Measurements from ENCODE around the gene CAPZB. TPM values are rescaled to one million over a fixed set of nuclear protein-coding genes. Genes with fewer than 3 reads are reported as not detected.

The CAPZB gene
- total and polyA plus RNA-seq, 2 of the 4 experiments (the other 2 are of a cell fraction) = 216 to 304 TPM

DNA sequence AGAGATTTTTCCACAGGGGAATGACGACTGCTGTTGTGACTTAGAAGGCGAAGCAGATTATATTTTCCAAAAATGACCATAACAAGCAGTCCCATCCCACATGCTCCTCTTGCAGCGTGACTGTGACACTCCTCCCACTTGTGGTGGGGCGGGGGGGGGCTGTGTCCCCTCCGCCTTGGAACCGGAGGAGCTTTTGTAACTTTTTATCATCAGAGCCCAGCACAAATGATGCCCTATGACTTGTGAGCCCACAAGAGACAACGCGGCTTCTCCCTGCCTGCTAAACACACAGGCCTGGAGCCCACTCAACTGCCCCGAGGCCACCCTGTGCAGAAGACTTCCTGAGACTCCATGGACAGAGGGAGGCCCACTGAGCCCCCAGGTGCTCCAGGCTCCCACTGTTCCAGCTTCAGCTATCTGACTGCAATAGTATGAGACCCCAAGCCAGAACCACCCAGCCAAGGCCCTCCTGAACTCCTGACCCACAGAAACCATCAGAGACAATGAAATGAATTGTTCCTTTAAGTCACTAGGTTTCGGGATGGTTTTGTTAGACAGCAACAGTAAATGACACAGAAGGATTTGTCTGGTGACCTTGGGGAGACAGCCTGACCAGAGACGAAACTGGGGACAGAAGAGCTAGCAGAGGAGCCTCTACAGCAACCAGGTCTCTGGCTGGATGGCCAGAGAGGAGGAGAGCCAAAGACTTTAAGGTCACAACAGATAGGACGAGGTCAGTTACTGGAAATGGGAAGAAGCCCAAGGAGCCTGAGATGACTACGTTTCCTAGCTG, 58.8 kb downstream of the CAPZB start:
- Histone ChIP-seq H3K4ac (ENCODE audit: low read depth, low read length) (peak overlapping the region; percentile 66), H4K8ac (ENCODE audit: low read depth in 2 of 2, low read length in 2 of 2) (peak overlapping the region; percentile 13 to 66; a peak in 3 of 4 replicates), H3K9me3 (ENCODE audit: control insufficient read depth, insufficient read depth, low read length) (no peaks in the 10 kb centered on the region), H3K36me3 (ENCODE audit: control insufficient read depth, insufficient read depth, low read length) (no peaks in the 10 kb centered on the region), H3K18ac (ENCODE audit: low read depth, low read length) (peak overlapping the region; percentile 76), H4K91ac (ENCODE audit: insufficient read depth, low read depth, low read length) (peak overlapping the region; percentile 81), H2BK120ac (ENCODE audit: low read depth, low read length) (peak overlapping the region; percentile 57), H3K23ac (ENCODE audit: low read depth, low read length) (peak overlapping the region; percentile 21), H2AK9ac (replicated peaks; ENCODE audit: low read depth, low read length, poor library complexity) (no peak overlapping the region), H3K27me3 (ENCODE audit: control insufficient read depth, insufficient read depth, low read length) (no peaks in the 10 kb centered on the region), H3K56ac (ENCODE audit: extremely low read depth, insufficient read depth, low read length) (peak overlapping the region; percentile 67; the same call in 1 of the 2 replicates), H3K4me1 (ENCODE audit: control insufficient read depth, insufficient read depth, low read length) (peaks cover 49% of the 10 kb centered on the region), H4K5ac (ENCODE audit: low read depth, low read length) (peak overlapping the region; percentile 70), H2AFZ (replicated peaks; ENCODE audit: low read length, poor library complexity) (no peak overlapping the region), H3K79me1 (ENCODE audit: low read depth in 1 of 2, low read length in 2 of 2) (peaks cover 33 to 91% of the 10 kb centered on the region in 2 experiments), H3K14ac (replicated peaks; ENCODE audit: low read depth, low read length) (peak overlapping the region; percentile 79), H3K9ac (ENCODE audit: low read depth, low read length) (peak overlapping the region; percentile 40), H2BK5ac (ENCODE audit: low read depth, low read length, poor library complexity, severe bottlenecking) (peak overlapping the region; percentile 83), H3K4me2 (ENCODE audit: low read depth, low read length) (peak overlapping the region; percentile 55), H3K9me1 (ENCODE audit: insufficient read depth, low read length) (peaks cover 51% of the 10 kb centered on the region), H2AK5ac (ENCODE audit: low read depth, low read length) (peak overlapping the region; percentile 72), H3K4me3 (ENCODE audit: insufficient read depth, low read depth, low read length) (no peak overlapping the region), H3K27ac (ENCODE audit: insufficient read depth, low read length) (peak overlapping the region; percentile 93), H4K20me1 (ENCODE audit: insufficient read depth, low read length) (peaks cover 92% of the 10 kb centered on the region), H2BK15ac (ENCODE audit: low read depth, low read length) (peak overlapping the region; percentile 22; the same call in 2 of the 3 replicates), H2BK20ac (ENCODE audit: low read depth, low read length) (peak overlapping the region; percentile 72)
- ATAC-seq (ENCODE audit: low read depth) (no peak), DNase-seq (no peak)
- TF ChIP-seq FOS (IDR thresholded peaks at IDR 0.05; ENCODE audit: low read depth, low read length) (no peak), NFE2L2 (IDR thresholded peaks at IDR 0.05; ENCODE audit: low read depth, low read length) (no peak), POLR2A (IDR thresholded peaks at IDR 0.05; ENCODE audit: low read depth, low read length) (no peak)
- ChIA-PET CTCF (interaction anchor here (0.6 to 1.2 kb wide), 4 partner anchors 11 to 225 kb away, joined by 3 to 5 read pairs (median 4); no protein-coding TSS in a partner anchor), POLR2A (ENCODE audit: unreplicated experiment) (no interaction called here)
- dilution Hi-C loops (cut with HindIII; ENCODE audit: low sequenced_read_pairs, unreplicated experiment) (no loop called here), in situ Hi-C loops (cut with MboI; ENCODE audit: low sequenced_read_pairs) (no loop called here), intact Hi-C loops (cut with micrococcal nuclease) (loop anchor here (1.0 kb wide), 1 partner anchor 28 kb away; no protein-coding TSS in a partner anchor)
- BruUV-seq (replicated peaks) = no TSS peak
- 34% methylated on average over 4 of the region's 13 CpGs; no CpG with 5 or more reads in 1 of the 2 experiments for WGBS, 2 experiments (ENCODE audit: extremely low coverage in 2 of 2, insufficient read length in 1 of 2)
